Left cardiac atrium (tissue), 4 donors: Measurements from ENCODE around the gene CT45A8. TPM values are rescaled to one million over a fixed set of nuclear protein-coding genes. Genes with fewer than 3 reads are reported as not detected.
"Not testable (repeated sequence)": the region's sequence is repeated elsewhere in the genome, so short reads cannot be mapped to it uniquely, and the experiment has no call there.

ENCODE experiments used
- ATAC-seq, 2 donors: fragments of 200-7000 bp; cut with Tn5 transposase; one replicate each; pipeline ENCODE4 v1.9.1; 2020; ENCODE audit warnings: mild to moderate bottlenecking in 2 of 2, moderate library complexity in 2 of 2
- DNase-seq: peaks from one replicate; pipeline ENCODE4 v3.0.0-alpha.2; 2020
- intact Hi-C, 2 donors: fragments of 100-400 bp; cut with DNase I; formaldehyde crosslinking; loops; one replicate each; pipeline versions ENCODE4 v1.14.1 to v1.15.1; 2022 to 2023
- long read RNA-seq: library from polyadenylated mRNA; unstranded; transcript quantifications from one replicate; pipeline ENCODE4 v2.0.0, GENCODE V29; 2021
- total RNA-seq, 2 donors: library from RNA; stranded (reverse); fragmentation: NEBNext Ultra II Directional; extraction: Animal tissue kit (Norgen Biotek cat#: 25700); gene quantifications; one replicate each; pipeline ENCODE4 v1.2.1, GENCODE V29; 2021
- donor health status: DM: no; HTN: yes; CAD: no.
- donor health status: DM: no; HTN: yes; CAD: no; lungs with severe emphysema.
- donor health status: DM: yes; HTN: yes; CAD: no.
- donor health status: Dilated cardiomyopathy.

CT45A8 gene, protein sequence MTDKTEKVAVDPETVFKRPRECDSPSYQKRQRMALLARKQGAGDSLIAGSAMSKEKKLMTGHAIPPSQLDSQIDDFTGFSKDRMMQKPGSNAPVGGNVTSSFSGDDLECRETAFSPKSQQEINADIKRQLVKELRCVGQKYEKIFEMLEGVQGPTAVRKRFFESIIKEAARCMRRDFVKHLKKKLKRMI
- not detected for total RNA-seq
- long read RNA-seq = 0 reads

DNA sequence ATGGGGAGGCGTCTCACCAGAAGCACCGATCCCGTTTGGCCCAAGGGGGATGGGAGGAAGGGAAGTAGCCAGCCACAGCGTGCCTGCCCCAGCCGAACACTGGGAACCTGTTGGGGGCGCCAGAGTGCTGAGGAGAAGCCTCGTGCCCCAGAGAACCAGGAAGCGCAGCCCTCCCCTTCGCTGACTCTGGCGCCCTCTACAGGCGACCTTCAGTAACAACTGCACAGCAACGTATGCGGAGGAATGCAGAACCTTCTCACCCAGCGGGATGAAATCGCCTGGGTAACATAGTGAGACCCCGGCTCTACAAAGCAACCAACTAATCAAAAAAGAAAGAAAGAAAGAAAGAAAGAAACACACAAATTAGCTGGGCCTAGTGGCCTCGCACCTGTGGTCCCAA is at the start of gene CT45A8:
CT45A8 (minus strand) TSS at position 101 of the 400 bp plus-strand sequence. CDS start 3,755 bp downstream, outside the sequence.
- intact Hi-C loops, ATAC-seq, DNase-seq: not testable (repeated sequence)

DNA sequence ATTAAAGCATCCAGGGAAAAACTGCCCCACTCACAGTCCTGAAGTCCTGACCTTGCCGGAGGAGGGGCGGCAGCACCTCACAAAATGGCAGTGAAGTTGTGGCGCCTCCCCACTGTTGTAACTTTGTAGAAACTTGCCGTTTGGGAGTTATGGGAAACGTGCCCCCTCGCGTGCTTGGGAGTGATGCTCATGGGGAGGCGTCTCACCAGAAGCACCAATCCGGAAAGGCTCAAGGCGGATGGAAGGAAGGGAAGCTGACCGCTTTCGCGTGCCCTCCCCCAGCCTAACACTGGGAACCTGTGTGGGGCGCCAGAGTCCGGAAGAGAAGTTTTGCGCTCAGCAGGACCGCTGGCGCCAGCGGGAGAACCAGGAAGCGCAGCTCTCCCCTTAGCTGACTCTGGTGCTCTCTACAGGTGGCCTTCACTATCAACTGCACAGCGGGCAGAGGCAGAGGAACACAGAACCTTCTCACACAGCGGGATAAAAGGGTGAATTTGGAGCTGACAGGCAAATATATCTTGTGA is 39.0 kb upstream of the CT45A8 start, which contains the start of the genes CT45A10 and SAGE1:
CT45A10 (minus strand) TSS at position 151 of the 524 bp plus-strand sequence. CDS start 8,100 bp downstream, outside the sequence.
SAGE1 (plus strand) TSS at position 423 of the 524 bp plus-strand sequence. CDS start 2,527 bp downstream, outside the sequence.
- DNase-seq = no peak
- intact Hi-C loops = no loop called here
- ATAC-seq = no peak

DNA sequence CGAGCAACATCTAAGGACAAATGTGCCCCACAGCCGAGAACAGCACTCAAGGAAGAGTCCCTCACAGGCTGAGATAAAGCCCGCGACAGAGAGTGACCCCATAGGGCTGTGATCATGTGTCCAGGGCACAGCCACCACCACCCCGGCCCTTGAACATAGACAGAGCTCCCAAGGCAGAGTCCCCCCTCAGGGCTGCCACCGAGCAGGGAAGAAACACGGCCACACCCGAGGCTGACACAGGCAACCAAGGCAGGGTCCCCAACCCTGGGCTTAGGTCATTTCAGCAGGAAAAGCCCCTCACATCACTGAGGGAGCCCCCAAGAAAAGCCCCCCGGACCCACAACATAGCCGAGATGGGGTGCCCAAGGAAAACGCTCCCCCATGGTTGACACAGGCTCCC is 38.4 kb upstream of the CT45A8 start:
- ATAC-seq (no peak), DNase-seq (no peak)
- intact Hi-C loops = no loop called here

DNA sequence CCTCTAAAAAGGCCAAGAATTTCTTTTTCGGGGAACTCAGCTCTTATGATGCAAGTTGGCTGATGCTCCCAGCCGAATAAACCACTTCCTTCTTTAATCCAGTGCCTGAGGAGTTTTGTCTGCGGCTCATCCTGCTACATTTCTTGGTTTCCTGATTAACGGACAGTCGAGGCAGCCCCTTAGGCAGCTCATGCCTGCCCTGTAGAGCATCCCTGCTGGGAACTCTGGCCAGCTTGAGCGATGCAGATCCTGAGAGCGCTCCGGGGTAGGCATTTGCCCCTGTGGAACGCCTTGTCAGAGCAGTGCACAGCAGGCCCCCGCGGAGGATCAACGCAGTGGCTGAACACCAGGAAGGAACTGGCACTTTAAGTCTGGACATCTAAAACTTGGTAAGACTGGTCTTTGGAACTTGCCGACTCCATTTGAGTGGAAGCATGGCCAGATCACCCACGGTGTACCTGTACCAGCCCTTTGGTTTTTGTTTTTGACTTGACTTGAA is 35.8 kb upstream of the CT45A8 start:
- intact Hi-C loops = no loop called here
- ATAC-seq (no peak), DNase-seq (no peak)

DNA sequence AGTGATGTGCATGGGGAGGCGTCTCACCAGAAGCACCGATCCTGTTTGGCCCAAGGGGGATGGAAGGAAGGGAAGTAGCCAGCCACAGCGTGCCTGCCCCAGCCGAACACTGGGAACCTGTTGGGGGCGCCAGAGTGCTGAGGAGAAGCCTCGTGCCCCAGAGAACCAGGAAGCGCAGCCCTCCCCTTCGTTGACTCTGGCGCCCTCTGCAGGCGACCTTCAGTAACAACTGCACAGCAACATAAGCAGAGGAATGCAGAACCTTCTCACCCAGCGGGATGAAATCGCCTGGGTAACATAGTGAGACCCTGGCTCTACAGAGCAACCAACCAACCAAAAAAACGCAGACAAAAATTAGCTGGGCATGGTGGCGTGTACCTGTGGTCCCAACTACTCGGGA is 34.6 kb upstream of the CT45A8 start:
- ATAC-seq, intact Hi-C loops, DNase-seq: not testable (repeated sequence)

DNA sequence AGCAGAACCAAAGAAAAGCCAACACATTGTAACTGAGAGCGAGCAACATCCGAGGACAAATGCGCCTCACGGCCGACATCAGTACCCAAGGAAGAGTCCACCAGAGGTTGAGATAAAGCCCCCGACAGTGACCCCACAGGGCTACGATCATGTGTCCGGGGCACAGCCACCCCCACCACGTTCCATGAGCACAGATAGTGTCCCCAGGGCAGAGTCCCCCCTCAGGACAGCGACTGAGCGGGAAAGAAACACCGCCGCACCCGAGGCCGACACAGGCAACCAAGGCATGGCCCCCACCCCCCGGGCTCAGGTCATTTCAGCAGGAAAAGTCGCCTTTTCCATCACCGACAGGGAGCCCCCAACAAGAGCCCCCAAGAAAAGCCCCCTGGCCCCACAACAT is 33.9 kb upstream of the CT45A8 start:
- not testable (repeated sequence) for DNase-seq, ATAC-seq

DNA sequence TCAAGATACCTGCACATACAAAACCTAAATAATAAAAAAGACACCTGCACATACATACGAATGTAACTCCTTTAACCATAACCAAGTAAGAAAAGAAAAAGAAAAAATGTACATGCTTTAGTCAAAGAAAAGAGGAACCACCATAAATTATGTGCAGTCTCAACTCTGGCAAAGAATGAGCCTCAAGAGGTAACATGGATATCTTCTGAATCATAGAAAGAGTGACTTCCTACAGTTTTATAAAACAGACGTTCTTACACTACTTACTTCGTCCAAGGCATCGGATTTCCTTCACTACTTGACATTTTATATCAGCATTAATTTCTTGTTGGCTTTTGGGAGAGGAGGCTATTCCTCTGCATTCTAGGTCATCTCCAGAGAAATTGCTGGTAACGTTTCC is 28.4 kb upstream of the CT45A8 start:
- not testable (repeated sequence) for ATAC-seq

More for the DNA sequence above, 33.9 kb upstream of the CT45A8 start:
- intact Hi-C loops = not testable (repeated sequence)

GRCh38 chrX:135871712-135872111 is 17.4 kb upstream of the CT45A8 start, which contains the start of gene CT45A9:
Gene CT45A9 (minus strand): TSS chrX:135871812. CDS start chrX:135868061, 3,751 bp downstream.
- intact Hi-C loops, ATAC-seq, DNase-seq: not testable (repeated sequence)

More for the DNA sequence above, 28.4 kb upstream of the CT45A8 start:
- DNase-seq, intact Hi-C loops: not testable (repeated sequence)

- ATAC-seq, DNase-seq, intact Hi-C loops: not testable (repeated sequence)
Observed at GRCh38 chrX:135837180-135837579, 17.2 kb downstream of the CT45A8 start, which contains the start of gene CT45A7. Gene CT45A7 (minus strand): TSS chrX:135837280. CDS start chrX:135833533, 3,747 bp downstream.

DNA sequence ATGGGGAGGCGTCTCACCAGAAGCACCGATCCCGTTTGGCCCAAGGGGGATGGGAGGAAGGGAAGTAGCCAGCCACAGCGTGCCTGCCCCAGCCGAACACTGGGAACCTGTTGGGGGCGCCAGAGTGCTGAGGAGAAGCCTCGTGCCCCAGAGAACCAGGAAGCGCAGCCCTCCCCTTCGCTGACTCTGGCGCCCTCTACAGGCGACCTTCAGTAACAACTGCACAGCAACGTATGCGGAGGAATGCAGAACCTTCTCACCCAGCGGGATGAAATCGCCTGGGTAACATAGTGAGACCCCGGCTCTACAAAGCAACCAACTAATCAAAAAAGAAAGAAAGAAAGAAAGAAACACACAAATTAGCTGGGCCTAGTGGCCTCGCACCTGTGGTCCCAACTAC is 34.4 kb downstream of the CT45A8 start, which contains the start of gene CT45A2:
CT45A2 (minus strand) TSS at position 101 of the 400 bp plus-strand sequence. CDS start 3,747 bp downstream, outside the sequence.
- DNase-seq, ATAC-seq, intact Hi-C loops: not testable (repeated sequence)

DNA sequence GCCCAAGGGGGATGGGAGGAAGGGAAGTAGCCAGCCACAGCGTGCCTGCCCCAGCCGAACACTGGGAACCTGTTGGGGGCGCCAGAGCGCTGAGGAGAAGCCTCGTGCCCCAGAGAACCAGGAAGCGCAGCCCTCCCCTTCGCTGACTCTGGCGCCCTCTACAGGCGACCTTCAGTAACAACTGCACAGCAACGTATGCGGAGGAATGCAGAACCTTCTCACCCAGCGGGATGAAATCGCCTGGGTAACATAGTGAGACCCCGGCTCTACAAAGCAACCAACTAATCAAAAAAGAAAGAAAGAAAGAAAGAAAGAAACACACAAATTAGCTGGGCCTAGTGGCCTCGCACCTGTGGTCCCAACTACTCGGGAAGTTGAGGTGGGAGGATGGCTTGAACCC is 51.7 kb downstream of the CT45A8 start, which contains the start of gene CT45A6:
CT45A6 (minus strand) TSS at position 101 of the 400 bp plus-strand sequence. CDS start 3,794 bp downstream, outside the sequence.
- intact Hi-C loops, DNase-seq, ATAC-seq: not testable (repeated sequence)

Other genes starting within 250 kb of the CT45A8 start
- gene CT45A1, start 140.9 kb downstream of the CT45A8 start, total RNA-seq = not detected
- not detected for gene CT45A3, start 86.3 kb downstream of the CT45A8 start, total RNA-seq
- not detected for gene CT45A5, start 69.0 kb downstream of the CT45A8 start, total RNA-seq
- gene CT45A6, start 51.8 kb downstream of the CT45A8 start, total RNA-seq = not detected
- gene CT45A2, start 34.5 kb downstream of the CT45A8 start, total RNA-seq = not detected
- not detected for gene CT45A7, start 17.3 kb downstream of the CT45A8 start, total RNA-seq
- not detected for gene CT45A9, start 17.3 kb upstream of the CT45A8 start, total RNA-seq
- gene CT45A10, start 38.9 kb upstream of the CT45A8 start, total RNA-seq = not detected
- not detected for gene SAGE1, start 39.2 kb upstream of the CT45A8 start, total RNA-seq
- gene MMGT1, start 119.5 kb upstream of the CT45A8 start, total RNA-seq = 10 to 100 TPM; 22.7 to 27.2 TPM
- gene SLC9A6, start 130.9 kb upstream of the CT45A8 start, total RNA-seq = 10 to 100 TPM; 14.6 to 15.7 TPM